ENCODE measurements around the gene OR9G1. TPM values are rescaled to one million over a fixed set of nuclear protein-coding genes. Genes with fewer than 3 reads are reported as not detected.

The OR9G1 gene
- total RNA-seq, 1 donor from 2014 or later, result not detected

GRCh38 chr11:56714206-56714605, 15.3 kb downstream of the OR9G1 start:
- Mint-ChIP-seq H3K9me3 (peaks cover 3% of the 10 kb centered on the region), H3K4me3 (no peak overlapping the region), H3K4me1 (no peaks in the 10 kb centered on the region), H3K27me3 (ENCODE audit: low read depth) (no peaks in the 10 kb centered on the region), H3K27ac (ENCODE audit: unreplicated experiment) (no peak overlapping the region), H3K36me3 (ENCODE audit: low read depth) (no peaks in the 10 kb centered on the region)
- no peak for DNase-seq (ENCODE audit: low read depth, low spot score)
- TF ChIP-seq CTCF (conservative IDR thresholded peaks at IDR 0.05), result no peak

- no peak overlapping the region for H3K27ac Mint-ChIP-seq (ENCODE audit: unreplicated experiment)
- no peaks in the 10 kb centered on the region for H3K9me3 Mint-ChIP-seq
- H3K36me3 Mint-ChIP-seq (ENCODE audit: low read depth), result no peaks in the 10 kb centered on the region
- DNase-seq (ENCODE audit: low read depth, low spot score), result no peak
- H3K4me1 Mint-ChIP-seq, result no peaks in the 10 kb centered on the region
- no peak for TF ChIP-seq CTCF (conservative IDR thresholded peaks at IDR 0.05)
- no peaks in the 10 kb centered on the region for H3K27me3 Mint-ChIP-seq (ENCODE audit: low read depth)
- no peak overlapping the region for H3K4me3 Mint-ChIP-seq
These were observed 17.5 kb downstream of the OR9G1 start for GRCh38 chr11:56716379-56716854.

- Mint-ChIP-seq H3K27me3 (ENCODE audit: low read depth) (peaks cover 5% of the 10 kb centered on the region), H3K4me3 (no peak overlapping the region), H3K9me3 (no peaks in the 10 kb centered on the region), H3K36me3 (ENCODE audit: low read depth) (no peaks in the 10 kb centered on the region), H3K4me1 (no peaks in the 10 kb centered on the region), H3K27ac (ENCODE audit: unreplicated experiment) (no peak overlapping the region)
- DNase-seq (ENCODE audit: low read depth, low spot score), result no peak
- no peak for TF ChIP-seq CTCF (conservative IDR thresholded peaks at IDR 0.05)
These were observed 21.6 kb downstream of the OR9G1 start for GRCh38 chr11:56720513-56720912.

GRCh38 chr11:56740107-56740506, 41.2 kb downstream of the OR9G1 start:
- H3K27me3 Mint-ChIP-seq (ENCODE audit: low read depth), result no peaks in the 10 kb centered on the region
- DNase-seq (ENCODE audit: low read depth, low spot score), result no peak
- no peak overlapping the region for H3K27ac Mint-ChIP-seq (ENCODE audit: unreplicated experiment)
- no peaks in the 10 kb centered on the region for H3K4me1 Mint-ChIP-seq
- H3K9me3 Mint-ChIP-seq, result peaks cover 6% of the 10 kb centered on the region
- no peaks in the 10 kb centered on the region for H3K36me3 Mint-ChIP-seq (ENCODE audit: low read depth)
- TF ChIP-seq CTCF (conservative IDR thresholded peaks at IDR 0.05), result no peak
- no peak overlapping the region for H3K4me3 Mint-ChIP-seq

- no peaks in the 10 kb centered on the region for H3K4me1 Mint-ChIP-seq
- H3K27ac Mint-ChIP-seq (ENCODE audit: unreplicated experiment), result no peak overlapping the region
- no peak for DNase-seq (ENCODE audit: low read depth, low spot score)
- no peak overlapping the region for H3K4me3 Mint-ChIP-seq
- H3K9me3 Mint-ChIP-seq, result peaks cover 6% of the 10 kb centered on the region
- no peak for TF ChIP-seq CTCF (conservative IDR thresholded peaks at IDR 0.05)
- no peaks in the 10 kb centered on the region for H3K36me3 Mint-ChIP-seq (ENCODE audit: low read depth)
- no peaks in the 10 kb centered on the region for H3K27me3 Mint-ChIP-seq (ENCODE audit: low read depth)
These were observed 42.0 kb downstream of the OR9G1 start for GRCh38 chr11:56740886-56741285.

- no peaks in the 10 kb centered on the region for H3K27me3 Mint-ChIP-seq (ENCODE audit: low read depth)
- H3K4me3 Mint-ChIP-seq, result no peak within 1 kb of the TSS
- H3K27ac Mint-ChIP-seq (ENCODE audit: unreplicated experiment), result no peak within 1 kb of the TSS
- no peaks in the 10 kb centered on the region for H3K36me3 Mint-ChIP-seq (ENCODE audit: low read depth)
- peaks cover 5% of the 10 kb centered on the region for H3K9me3 Mint-ChIP-seq
- TF ChIP-seq CTCF (conservative IDR thresholded peaks at IDR 0.05), result no peak
- H3K4me1 Mint-ChIP-seq, result no peaks in the 10 kb centered on the region
- DNase-seq (ENCODE audit: low read depth, low spot score), result no peak
These were observed 49.7 kb downstream of the OR9G1 start, which contains the start of gene OR9G4 for GRCh38 chr11:56748597-56748996. OR9G4 (minus strand) TSS chr11:56748697; CDS start chr11:56743766, 4,931 bp downstream.
